GM23248 (cell line): ENCODE results near the gene CFAP58.

Experiments
- EZH2 ChIP-seq: fragments of 200-600 bp; sonication (generic); IDR thresholded peaks from 2 replicates; pipeline ENCODE4 v1.6.1; 2018; ENCODE audit warnings: antibody characterized with exemption, mild to moderate bottlenecking; ENCODE audit not compliant: insufficient read depth, poor library complexity, severe bottlenecking
- EZH2phosphoT487 ChIP-seq: fragments of 200-600 bp; sonication (generic); IDR thresholded peaks from 2 replicates; pipeline ENCODE4 v1.6.1; 2018; ENCODE audit warnings: antibody characterized with exemption, moderate library complexity, mild to moderate bottlenecking, low read depth; ENCODE audit not compliant: insufficient read depth

DNA sequence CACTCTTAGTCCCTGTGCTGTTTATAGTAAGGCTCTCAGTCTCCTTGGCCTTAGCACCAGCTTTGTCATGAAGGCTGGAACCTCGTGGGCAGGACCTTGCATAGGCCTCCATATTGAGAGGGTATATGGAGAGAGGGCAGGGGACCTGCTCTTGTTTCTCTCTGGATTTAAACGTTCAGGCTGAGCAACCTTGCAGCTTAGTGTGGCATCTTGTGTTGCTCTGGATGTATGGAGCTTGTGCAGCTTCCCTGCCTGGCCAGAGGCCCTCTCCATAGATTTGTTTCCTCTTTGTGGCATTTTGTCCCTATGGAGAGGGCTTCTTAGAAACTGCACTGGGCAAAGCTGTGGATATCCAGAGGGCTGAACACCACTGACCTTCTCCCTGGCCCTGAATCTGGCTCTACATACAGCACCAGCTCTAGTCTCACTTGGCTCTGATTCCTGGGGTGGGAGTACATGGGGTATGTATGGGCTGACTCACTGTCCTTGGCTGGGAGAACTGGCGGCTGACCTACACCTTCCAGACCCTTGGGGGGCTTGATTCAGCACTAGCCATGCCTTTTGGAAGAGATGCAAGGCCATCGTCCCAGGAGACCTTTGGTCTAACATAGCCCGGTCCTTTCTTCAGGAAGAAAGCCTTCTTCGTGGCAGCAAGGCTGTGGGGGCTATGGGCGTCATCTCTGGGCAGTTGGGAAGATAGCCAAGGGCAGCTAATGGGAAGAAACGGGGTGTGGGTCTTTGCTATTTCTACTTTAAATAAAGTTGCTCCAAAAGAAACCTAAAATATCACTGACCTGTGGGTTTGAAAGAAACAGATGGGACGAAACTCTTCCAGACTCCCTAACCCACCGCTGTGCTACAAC lies 45.8 kb upstream of the CFAP58 start:
- TF ChIP-seq EZH2: no peak
- TF ChIP-seq EZH2phosphoT487: no peak
